HepG2 (cell line): ENCODE data around the gene ITPR1.

Experiments used
- ADNP ChIP-seq: sonication (generic); formaldehyde crosslinking; IDR thresholded peaks from 2 replicates; pipeline ENCODE4 v1.4.0; 2020; ENCODE audit warnings: missing genetic modification reagents
- CTCF ChIP-seq: sonication (generic); formaldehyde crosslinking; IDR thresholded peaks from 2 replicates; pipeline ENCODE4 v1.5.0; 2020; ENCODE audit warnings: mild to moderate bottlenecking, missing genetic modification reagents, moderate library complexity
- DNMT3B ChIP-seq: conservative IDR thresholded peaks from 2 replicates; pipeline ENCODE4 v1.6.1; 2016; ENCODE audit warnings: missing biosample characterization, control low read depth
- IRF1 ChIP-seq: sonication (generic); formaldehyde crosslinking; IDR thresholded peaks from 2 replicates; pipeline ENCODE4 v1.4.0; 2020; ENCODE audit warnings: low read depth, mild to moderate bottlenecking, missing genetic modification reagents
- MYC ChIP-seq: sonication (generic); formaldehyde crosslinking; IDR thresholded peaks from 2 replicates; pipeline ENCODE4 v1.9.0; 2021; ENCODE audit warnings: missing genetic modification reagents, borderline replicate concordance
- NFAT5 ChIP-seq: sonication (generic); formaldehyde crosslinking; IDR thresholded peaks from 2 replicates; pipeline ENCODE4 v1.4.0; 2020; ENCODE audit warnings: missing genetic modification reagents
- PAX8 ChIP-seq: sonication (generic); formaldehyde crosslinking; IDR thresholded peaks from 2 replicates; pipeline ENCODE4 v1.8.0; 2022; ENCODE audit warnings: mild to moderate bottlenecking, missing genetic modification reagents, borderline replicate concordance
- POLR2A ChIP-seq, 2 experiments: IDR thresholded peaks; 2 replicates each; pipeline ENCODE4 v1.6.1; 2011; ENCODE audit warnings: low read depth in 2 of 2, low read length in 2 of 2, mild to moderate bottlenecking in 1 of 2, moderate library complexity in 1 of 2; ENCODE audit not compliant: insufficient read depth in 1 of 2
- TCF7L2 ChIP-seq: IDR thresholded peaks from 2 replicates; pipeline ENCODE4 v1.6.1; 2011; ENCODE audit warnings: mild to moderate bottlenecking, low read depth, low read length, moderate library complexity
- ZNF263 ChIP-seq: sonication (generic); formaldehyde crosslinking; IDR thresholded peaks from 2 replicates; pipeline ENCODE4 v1.4.0; 2020; ENCODE audit warnings: missing genetic modification reagents
- ZNF354B ChIP-seq: sonication (generic); formaldehyde crosslinking; IDR thresholded peaks from 2 replicates; pipeline ENCODE4 v1.8.0; 2022; ENCODE audit warnings: mild to moderate bottlenecking, missing genetic modification reagents

- TF ChIP-seq NFAT5 (CRISPR knock-in tag) = no peak
- TF ChIP-seq CTCF = no peak
- TF ChIP-seq POLR2A (IDR thresholded peaks at IDR 0.05; ENCODE audit: insufficient read depth in 1 of 2, low read depth in 2 of 2, low read length in 2 of 2) = no peak
- no peak for TF ChIP-seq IRF1
- TF ChIP-seq DNMT3B (CRISPR knock-in tag) = no peak
- TF ChIP-seq MYC (CRISPR knock-in tag) = no peak
- no peak for TF ChIP-seq ZNF354B
- TF ChIP-seq PAX8 (CRISPR knock-in tag) = no peak
- no peak for TF ChIP-seq ADNP (CRISPR knock-in tag)
- TF ChIP-seq ZNF263 = no peak
- TF ChIP-seq TCF7L2 = no peak
Measured at GRCh38 chr3:4812591-4812990, 319.4 kb downstream of the ITPR1 start.
